ENCODE measurements around the gene TROAP.
A peak's percentile ranks its signal among the peaks of the same experiment; 100 is the strongest.
"Not testable (repeated sequence)": the region's sequence is repeated elsewhere in the genome, so short reads cannot be mapped to it uniquely, and the experiment has no call there.

TROAP gene

DNA sequence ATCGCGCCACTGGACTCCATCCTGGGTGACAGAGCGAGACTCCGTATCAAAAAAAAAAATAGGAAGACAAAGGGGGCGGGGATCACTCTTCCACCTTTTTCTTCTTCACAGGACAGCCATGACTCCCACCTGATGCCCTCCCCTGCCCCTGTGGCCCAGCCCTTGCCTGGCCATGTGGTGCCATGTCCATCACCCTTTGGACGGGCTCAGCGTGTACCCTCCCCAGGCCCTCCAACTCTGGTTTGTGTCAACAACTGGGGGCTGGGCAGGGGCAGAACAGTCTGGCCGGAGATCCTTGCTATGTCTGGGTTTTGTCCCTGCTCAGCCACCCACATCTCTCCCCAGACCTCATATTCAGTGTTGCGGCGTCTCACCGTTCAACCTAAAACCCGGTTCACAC is 5.8 kb downstream of the TROAP start:
- no peak for DNase-seq (ENCODE audit: low spot score)

DNA sequence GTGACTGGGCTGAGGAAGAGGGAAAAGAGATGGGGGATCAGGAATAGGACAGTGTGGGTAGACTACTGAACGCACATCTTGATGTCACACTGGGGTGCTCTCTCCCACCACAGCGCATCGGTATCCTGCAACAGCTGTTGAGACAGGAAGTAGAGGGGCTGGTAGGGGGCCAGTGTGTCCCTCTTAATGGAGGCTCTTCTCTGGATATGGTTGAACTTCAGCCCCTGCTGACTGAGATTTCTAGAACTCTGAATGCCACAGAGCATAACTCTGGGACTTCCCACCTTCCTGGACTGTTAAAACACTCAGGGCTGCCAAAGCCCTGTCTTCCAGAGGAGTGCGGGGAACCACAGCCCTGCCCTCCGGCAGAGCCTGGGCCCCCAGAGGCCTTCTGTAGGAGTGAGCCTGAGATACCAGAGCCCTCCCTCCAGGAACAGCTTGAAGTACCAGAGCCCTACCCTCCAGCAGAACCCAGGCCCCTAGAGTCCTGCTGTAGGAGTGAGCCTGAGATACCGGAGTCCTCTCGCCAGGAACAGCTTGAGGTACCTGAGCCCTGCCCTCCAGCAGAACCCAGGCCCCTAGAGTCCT is 7.1 kb downstream of the TROAP start:
- no peak for DNase-seq (ENCODE audit: low spot score)

DNA sequence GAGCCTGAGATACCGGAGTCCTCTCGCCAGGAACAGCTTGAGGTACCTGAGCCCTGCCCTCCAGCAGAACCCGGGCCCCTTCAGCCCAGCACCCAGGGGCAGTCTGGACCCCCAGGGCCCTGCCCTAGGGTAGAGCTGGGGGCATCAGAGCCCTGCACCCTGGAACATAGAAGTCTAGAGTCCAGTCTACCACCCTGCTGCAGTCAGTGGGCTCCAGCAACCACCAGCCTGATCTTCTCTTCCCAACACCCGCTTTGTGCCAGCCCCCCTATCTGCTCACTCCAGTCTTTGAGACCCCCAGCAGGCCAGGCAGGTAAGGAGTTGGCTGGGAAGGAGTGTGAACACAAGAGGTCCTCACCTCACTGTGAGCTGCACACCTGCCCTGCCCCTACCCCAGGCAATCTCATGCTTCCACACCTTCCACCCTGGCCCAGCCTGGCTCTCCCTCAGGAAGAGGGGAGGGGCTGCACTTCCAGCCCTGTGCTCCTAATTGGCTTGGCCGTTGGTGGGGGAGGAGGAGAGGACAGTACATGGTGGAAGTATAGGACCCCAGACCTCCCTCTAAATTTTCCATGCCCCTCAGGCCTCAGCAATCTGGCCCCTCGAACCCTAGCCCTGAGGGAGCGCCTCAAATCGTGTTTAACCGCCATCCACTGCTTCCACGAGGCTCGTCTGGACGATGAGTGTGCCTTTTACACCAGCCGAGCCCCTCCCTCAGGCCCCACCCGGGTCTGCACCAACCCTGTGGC is 7.8 kb downstream of the TROAP start:
- no peak for DNase-seq (ENCODE audit: low spot score)

DNA sequence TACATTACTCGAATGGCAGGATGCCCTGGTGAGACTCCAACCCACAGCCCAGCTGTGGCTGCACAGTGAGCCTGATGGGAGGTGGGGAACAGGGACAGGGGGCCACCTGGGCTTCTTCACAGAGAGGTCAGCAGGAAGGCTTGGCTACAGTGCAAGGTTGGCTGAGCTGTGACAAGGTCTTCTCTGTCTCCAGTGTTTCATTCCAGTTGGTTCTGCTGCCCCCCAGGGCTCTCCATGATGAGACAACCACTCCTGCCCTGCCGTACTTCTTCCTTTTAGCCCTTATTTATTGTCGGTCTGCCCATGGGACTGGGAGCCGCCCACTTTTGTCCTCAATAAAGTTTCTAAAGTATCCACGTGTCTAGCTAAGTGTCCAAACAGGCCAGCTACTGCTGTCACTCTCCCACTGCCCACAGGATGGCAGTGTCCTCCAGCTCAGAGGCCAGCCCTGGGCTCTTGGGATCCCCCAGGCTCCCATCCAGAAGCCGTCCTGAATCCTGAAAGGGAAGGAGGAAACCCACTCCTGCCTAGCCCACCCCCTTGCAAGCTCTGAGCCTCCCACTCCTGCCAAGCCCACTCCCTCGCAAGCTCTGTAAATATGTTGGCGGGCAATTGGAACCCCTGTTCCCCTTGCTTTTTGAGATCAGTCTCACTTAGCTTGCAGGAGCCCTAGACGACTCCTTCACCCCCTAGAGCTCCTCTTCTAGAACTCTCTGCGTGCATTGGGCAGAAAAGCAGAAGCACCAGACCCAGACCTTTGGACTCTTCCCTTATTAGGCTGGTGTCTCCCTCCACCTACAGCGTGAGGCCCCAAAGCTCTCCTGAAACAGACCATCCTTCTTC is 8.5 kb downstream of the TROAP start:
- no peak for DNase-seq (ENCODE audit: low spot score)

DNA sequence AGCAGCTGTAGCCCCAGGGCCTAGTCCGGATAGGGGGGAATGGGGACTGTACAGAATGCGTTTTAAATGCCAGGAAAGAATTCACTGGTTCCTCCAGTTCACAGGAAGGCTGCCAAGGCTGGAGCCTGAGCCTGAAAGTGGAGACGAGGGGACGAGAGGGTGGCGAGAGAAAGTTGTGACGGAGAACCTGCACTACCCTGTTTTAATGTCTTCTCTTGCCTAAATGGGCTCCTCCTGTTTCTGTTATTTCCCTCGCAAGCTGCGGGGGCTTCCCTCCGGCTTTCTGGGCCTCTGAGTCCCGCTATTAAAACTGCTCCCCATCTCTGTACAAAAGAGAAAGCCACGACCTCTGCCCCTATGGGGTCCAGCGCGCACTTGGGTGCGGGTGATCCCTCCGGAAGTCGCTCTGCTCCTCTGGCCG is 9.4 kb downstream of the TROAP start:
- DNase-seq (ENCODE audit: low spot score) = no peak

DNA sequence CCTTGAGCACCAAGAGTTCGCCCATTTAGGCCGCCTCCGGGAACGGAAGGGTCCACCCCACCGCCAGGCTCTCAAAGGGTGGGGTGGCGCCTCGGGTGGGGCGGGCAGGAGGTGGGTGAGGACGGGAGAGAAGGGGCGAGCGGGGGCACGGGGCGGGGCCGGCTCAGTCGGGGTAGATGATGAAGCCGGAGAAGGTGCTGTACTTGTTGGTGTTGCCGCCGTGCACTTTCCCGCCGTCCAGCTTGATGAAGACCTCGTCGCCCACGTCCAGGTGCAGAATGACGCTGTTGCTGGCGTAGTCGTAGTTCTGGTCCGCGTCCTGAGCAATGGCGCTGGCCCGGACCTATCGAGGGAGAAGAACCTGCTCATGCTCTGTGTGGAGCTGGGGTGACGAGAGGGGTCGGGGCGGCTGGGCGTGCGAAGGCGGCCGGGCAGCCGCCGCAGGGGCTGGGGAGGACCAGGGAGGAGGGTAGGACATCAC is 9.9 kb downstream of the TROAP start:
- no peak for DNase-seq (ENCODE audit: low spot score)

DNA sequence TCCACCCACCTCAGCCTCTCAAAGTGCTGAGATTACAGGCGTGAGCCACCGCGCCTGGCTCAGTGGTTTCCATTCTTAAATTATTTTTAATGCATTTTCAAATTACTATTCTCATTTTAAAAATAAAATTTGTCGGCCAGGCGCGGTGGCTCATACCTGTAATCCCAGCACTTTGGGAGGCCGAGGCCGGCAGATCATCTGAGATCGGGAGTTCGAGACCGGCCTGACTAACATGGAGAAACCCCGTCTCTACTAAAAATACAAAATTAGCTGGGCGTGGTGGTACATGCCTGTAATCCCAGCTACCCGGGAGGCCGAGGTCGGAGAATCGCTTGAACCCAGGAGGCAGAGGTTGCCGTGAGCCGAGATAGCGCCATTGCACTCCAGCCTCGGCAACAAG is 10.7 kb downstream of the TROAP start:
- not testable (repeated sequence) for DNase-seq (ENCODE audit: low spot score)

DNA sequence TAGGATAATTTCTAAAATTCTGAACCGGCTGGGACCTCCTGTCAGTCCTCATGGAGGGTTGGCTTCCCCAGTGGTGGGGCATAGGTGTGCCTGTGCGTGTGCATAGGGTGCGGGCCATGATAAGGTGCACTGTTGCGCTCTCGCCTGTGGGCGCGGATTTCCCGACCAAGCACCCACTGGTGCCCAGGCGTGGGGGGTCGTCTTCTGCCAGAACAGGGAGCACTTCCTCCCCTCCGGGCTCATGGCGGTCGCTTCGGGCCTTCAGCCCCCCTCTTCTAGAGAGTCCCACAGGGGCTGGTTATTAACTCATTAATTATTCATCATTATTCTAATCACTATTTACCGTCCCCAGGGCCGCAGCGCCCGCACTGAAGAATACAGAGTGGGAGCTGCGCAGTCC is 11.2 kb downstream of the TROAP start:
- DNase-seq (ENCODE audit: low spot score) = no peak

DNA sequence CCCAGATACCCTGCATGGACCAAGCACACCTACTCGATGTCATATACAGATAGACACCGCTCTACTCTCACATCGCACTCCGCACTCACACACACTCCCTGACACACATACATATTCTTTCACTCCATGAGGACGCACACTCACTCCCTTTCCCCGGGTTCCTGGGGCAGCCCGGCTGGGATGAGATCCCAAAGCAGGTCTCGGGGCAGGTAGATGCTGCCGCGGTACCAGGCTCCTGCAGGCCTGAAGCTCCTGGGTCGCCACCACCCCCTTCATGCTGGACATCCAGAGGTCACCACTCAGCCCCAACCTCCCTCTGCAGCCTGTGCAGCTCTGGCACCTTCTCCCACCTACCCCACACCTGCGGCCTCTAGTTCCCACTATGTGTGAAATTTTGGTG is 11.6 kb downstream of the TROAP start:
- no peak for DNase-seq (ENCODE audit: low spot score)

DNA sequence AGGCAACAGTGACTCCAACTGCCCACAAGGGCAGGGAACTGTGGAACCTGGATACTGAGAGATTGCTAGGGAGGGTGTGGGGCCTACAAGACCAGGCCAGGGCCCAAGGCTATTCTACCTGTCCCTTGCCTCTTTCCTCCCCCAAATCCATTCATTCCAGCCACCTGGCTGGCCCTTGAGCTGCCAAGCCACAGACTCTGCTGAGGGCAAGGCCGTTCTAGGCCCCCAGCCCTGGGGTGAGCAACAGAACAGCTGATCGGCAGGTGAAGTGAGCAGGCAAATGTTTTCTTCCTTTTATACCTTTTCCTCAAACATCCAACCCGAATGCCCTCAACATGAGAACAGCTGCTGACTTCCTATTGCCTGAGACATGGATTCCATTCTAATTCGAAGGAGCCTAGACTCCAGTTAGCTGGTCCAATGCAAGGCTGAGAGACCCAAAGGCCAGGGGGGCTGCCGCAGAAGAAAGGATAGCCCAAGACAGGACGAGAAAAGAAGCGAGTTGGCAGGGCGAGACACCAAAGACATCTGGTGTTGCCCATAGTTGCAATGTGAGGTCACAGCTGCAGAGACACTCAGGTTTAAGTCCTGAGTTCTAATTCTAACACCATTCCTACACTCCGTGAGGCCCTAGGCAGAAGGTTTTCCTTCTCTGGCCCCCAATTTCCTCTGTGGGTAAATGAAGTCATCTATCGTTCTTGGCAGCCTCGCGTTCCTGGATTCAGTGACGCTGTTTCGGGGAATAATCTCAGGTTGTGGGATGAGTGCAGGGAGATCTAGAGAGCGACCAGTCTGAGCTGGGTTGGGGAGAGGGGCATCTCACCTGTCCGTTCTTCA is 12.3 kb downstream of the TROAP start:
- DNase-seq (ENCODE audit: low spot score) = no peak

DNA sequence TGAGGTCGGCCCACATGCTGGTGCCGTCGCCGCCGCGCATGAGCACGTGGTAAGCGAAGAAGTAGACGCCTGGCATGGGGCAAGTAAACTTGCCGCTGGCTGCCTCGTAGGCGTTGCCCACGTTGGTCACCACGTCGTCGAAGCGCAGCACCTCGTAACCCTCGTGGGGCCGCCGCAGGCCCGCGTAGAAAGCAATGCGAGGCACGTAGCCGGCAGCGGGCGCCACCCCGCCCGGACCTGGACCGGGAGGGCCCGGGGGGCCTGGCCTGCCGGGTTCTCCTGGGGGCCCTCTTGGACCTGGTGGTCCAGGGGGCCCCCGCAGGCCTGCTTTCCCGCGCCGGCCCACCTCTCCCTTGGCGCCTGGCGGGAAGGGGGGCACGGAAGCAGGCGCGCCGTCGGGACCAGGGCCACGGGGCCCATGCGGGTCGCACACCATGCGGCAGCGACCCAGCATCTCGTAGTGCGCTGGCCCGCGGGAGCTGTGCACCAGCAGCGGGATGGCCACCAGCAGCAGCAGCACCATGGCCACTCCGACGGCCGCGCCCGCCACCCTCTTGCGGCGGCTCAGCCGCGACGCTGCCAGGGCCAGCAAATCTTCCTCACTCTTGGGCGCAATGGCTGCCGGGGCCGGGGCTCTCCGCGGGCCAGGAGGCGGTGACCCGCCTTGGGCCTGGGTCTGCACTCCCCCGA is 13.0 kb downstream of the TROAP start:
- no peak for DNase-seq (ENCODE audit: low spot score)

DNA sequence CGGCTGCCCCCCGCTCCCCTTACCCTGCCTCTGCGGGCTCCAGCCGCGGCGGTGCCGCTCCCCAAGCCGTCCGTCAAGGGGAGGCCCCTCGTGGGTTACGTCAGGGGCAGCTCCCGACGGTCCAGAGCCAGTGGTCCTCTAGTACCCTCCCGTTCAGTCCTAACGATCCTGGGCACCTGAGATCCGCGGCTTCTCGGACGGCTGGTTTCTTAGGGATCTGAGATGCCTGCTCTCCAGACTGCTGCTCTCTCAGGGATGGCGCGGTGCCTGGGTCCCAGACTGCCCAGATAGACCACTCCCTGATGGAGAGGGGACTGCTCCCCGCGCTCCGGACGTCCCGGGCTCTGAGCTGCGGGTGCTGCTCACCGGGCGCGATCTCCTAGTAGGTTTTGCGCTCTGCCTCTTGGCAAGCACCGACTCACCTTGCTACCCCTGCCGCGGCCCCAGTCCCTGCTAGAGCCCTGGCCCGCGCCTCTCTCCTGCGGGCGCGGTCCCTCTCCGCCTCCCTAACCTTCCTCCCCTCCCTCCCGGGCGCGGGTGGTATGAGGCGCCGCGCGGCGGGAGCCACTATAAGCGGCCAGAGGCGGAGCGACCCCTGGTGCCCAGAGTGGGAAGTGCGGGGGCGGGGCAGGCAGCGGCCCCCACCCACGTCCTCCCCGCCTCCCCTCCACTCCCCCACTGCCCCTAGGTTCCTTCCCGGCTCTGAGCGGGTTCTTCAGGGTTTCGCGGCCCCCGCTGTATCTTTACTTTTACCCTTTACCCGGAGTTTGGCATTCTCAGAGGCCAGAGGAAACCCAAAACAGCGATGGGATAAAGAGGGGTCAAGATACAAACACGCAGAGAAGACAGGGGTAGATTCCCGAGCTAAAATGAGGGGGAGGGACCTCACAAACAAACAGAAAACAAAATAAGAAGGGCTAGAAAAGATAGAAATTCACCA is 13.9 kb downstream of the TROAP start, which contains the start of gene C1QL4:
Gene C1QL4, minus strand, starts transcription at position 544 of the 940 bp plus-strand sequence. CDS start 711 bp downstream, outside the sequence.
- peak; percentile 82 for DNase-seq (ENCODE audit: low spot score)

DNA sequence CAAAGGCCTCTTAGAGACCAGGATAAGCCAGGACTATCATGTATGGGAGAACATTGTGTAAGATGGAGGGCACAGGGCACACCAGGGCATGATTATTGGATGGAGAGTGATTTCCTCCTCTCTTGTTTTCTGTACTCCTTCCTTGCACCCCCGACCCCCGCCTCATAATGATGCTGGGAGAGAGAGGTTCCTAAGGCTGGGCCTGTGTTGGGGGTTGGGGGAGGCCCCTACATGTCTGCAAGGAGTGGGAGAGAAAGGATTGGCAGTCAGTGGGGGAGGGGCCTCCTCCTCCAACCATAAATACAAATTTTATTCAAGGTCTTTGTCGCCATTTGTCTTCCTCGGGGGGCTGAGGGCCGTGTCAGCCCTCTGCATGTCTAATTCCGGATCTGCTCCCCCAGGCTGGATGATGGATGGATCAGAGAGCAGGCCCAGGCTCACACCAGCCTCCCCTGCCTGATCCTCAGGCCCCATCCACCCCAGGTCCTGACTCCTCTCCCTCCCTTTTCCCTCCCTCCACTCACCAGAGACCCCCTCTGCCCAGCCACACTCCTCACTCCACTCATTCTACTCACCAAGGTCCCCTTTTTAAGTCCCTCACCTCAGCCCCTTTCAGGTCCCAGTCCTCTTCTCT is 15.9 kb downstream of the TROAP start:
- no peak for DNase-seq (ENCODE audit: low spot score)

DNA sequence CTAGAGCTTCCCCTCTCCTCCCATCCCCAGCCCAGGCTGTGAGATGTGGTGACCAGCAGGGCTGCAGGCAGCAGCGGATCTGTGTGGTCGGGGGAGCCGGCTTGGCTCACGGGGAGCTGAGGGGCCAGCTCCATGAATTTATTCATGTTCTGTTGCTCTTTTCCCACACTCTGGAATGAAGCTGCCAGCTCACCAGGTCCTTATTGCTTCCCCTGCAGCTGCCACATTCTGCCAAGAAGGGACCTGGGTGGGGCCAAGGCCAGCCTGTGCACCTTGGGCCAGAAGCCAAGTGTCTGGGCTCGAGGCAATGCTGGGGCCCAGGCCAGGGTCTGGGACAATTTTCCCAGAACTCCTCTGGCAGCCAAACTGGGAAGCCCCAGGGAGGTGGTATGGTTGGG is 16.4 kb downstream of the TROAP start:
- no peak for DNase-seq (ENCODE audit: low spot score)

DNA sequence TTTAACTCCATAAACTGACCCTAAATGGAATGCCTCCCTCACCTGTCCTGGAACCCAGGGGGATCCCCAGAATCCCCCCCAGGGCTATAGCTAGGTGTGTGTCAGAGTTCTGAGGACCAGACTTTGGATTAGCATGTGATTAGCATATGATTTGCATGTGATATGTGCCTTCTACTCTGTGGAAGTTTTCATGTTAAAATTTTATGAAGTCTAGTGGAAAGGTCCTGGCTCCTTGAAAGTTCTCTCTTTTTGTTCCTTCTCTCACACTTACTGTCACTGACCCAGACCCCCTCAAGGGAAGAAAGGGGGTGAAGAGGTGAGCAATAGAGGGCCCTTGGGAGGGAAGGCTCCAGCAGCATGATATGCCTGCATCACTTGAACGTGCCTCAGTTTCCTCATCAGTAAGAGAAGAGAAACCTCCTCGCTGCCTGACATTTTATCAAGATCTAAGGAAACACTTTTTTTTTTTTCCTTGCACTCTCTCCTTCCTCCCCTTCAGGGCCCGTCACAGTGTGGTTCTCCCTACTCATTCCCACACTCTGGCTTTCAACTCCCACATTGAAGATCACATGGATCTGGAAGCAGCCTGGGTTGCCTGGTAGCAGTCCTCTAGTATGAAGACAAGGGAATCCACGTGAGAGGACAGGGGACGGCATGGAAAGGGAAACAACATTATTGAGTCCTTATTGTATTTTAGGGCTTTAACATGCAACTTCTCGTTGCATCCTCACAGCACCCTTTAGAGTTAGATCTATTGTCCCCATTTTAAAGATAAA is 17.2 kb downstream of the TROAP start:
- DNase-seq (ENCODE audit: low spot score) = no peak

DNA sequence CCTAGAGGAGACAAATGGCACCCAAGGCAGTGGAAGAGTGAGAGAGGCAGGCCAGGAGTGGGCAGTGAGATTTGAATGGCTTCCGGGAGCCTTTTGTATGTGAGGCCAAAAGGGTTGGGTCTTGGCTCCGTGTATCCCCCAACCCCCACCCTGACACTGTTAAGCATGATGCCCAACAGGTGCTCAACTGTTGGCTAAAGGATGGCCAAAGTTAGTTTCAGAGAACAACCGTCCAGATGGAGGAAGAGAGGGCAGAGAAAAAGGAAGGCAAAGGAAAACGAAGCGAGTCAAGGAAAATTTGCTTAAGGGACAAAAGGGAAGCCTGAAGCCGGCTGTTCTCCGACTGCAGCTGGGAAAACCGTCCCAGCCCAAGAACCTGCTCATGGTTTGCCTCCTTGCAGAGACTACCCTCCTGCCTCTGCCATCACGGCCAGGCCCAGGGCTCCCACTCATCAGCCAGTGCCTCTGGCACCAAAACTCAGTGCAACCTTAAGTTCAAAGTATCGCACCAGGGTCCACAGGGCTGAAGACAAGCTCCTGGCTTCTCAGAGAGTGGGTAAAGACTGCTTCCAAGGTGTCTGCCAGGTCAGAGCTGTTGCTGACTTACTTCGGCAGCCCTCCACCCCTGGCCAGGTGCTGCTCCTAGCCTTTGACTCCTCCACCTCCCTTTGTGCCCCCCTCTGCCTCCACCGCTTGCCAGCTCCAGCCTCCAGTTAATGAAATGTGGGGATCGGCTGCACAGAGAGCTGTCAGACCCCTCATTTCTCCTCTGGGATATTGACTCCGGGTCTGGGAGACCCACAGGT is 18.1 kb downstream of the TROAP start:
- no peak for DNase-seq (ENCODE audit: low spot score)

DNA sequence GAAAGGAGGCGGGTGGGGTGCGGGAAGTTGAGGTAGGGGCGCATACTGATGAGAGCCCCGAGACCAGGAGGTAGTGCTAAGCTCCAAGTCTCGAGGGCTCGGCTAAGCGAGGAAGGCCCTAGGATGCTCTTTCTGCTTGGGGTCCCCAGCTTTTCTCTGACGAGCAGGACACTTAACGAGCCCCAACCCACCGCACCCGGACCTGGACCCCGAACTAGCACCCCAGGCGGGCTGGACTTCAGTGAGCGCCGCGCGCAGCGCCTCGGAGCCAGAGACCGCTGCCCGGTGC is 18.7 kb downstream of the TROAP start:
- no peak for DNase-seq (ENCODE audit: low spot score)

Measured in CD4-positive, alpha-beta T cell treated with Interleukin-6 at 100 ng/mL for 8 hours (primary cell).